Mucosa of descending colon (tissue), 3 donors: Measurements from ENCODE around the gene CTSE. TPM values are rescaled to one million over a fixed set of nuclear protein-coding genes. Genes with fewer than 3 reads are reported as not detected.
"Not testable (repeated sequence)": the region's sequence is repeated elsewhere in the genome, so short reads cannot be mapped to it uniquely, and the experiment has no call there.

Source experiments
- ATAC-seq: fragments of 200-7000 bp; cut with Tn5 transposase; one replicate; pipeline ENCODE4 v1.9.1; 2020; ENCODE audit warnings: mild to moderate bottlenecking, moderate library complexity
- DNase-seq, 3 donors: peaks; one replicate each; pipeline ENCODE4 v3.0.0-alpha.2; 2020
- H3K36me3 ChIP-seq: fragments of 200-600 bp; one replicate; pipeline ENCODE4 v1.8.0; 2021; ENCODE audit warnings: low read depth, mild to moderate bottlenecking
- H3K4me1 ChIP-seq: fragments of 200-600 bp; one replicate; pipeline ENCODE4 v1.8.0; 2021; ENCODE audit warnings: low read depth, mild to moderate bottlenecking
- H3K4me3 ChIP-seq: fragments of 200-600 bp; one replicate; pipeline ENCODE4 v1.8.0; 2021; ENCODE audit warnings: mild to moderate bottlenecking
- H3K9me3 ChIP-seq: fragments of 200-600 bp; one replicate; pipeline ENCODE4 v1.8.0; 2021; ENCODE audit warnings: mild to moderate bottlenecking
- intact Hi-C, 2 donors: fragments of 100-400 bp; cut with DNase I in 1 of 2; cut with micrococcal nuclease in 1 of 2; formaldehyde crosslinking; loops; one replicate each; pipeline versions ENCODE4 v1.11.0 to v1.11.1; 2022; cut with DNase I, micrococcal nuclease
- total RNA-seq, 3 donors: library from RNA; stranded (reverse); fragmentation: NEBNext Ultra II Directional in 2 of 3; extraction: Animal tissue kit (Norgen Biotek cat#: 25700) in 2 of 3; gene quantifications; one replicate each; pipeline versions ENCODE4 v1.2.1 to v1.2.4, GENCODE V29; 2021 to 2023
- TF ChIP-seq, protein P1 (sequence below): fragments of 200-600 bp; IDR thresholded peaks from one replicate; pipeline ENCODE4 v1.8.0; 2022; ENCODE audit warnings: antibody characterized with exemption, mild to moderate bottlenecking
- donor health status: DM: no; HTN: no; CAD: no; lungs with moderate emphysema.
- donor health status: DM: no; HTN: no; CAD: no.
- donor health status: DM: no; HTN: yes; CAD: no.

CTSE gene
- total RNA-seq, 3 donors from 2014 or later = 6.5 to 26.1 (median 17.7) TPM

DNA sequence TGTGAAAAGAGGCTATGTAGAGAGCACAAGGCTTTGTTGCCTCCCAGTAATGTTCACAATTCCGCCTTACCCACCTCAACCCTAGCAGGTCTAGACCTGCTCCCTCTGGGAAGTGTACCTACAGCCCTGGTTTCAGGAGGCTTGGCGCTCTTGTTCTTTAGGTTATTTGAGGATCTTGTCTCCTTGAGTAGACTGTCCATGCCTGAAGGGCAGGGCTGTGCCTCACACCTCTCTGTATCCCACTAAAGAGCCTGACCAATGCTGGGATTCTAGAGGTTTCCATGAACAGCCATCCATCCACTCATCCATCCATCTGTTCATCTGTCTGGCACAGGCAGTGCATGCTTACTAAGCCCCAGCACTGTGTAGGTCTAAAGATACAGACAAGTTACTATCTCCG, 21.5 kb downstream of the CTSE start:
- DNase-seq (no peak), ATAC-seq (no peak)
- Histone ChIP-seq H3K36me3 (no peaks in the 10 kb centered on the region), H3K4me3 (no peak overlapping the region), H3K4me1 (no peaks in the 10 kb centered on the region), H3K9me3 (no peaks in the 10 kb centered on the region)
- TF ChIP-seq, protein P1, sequence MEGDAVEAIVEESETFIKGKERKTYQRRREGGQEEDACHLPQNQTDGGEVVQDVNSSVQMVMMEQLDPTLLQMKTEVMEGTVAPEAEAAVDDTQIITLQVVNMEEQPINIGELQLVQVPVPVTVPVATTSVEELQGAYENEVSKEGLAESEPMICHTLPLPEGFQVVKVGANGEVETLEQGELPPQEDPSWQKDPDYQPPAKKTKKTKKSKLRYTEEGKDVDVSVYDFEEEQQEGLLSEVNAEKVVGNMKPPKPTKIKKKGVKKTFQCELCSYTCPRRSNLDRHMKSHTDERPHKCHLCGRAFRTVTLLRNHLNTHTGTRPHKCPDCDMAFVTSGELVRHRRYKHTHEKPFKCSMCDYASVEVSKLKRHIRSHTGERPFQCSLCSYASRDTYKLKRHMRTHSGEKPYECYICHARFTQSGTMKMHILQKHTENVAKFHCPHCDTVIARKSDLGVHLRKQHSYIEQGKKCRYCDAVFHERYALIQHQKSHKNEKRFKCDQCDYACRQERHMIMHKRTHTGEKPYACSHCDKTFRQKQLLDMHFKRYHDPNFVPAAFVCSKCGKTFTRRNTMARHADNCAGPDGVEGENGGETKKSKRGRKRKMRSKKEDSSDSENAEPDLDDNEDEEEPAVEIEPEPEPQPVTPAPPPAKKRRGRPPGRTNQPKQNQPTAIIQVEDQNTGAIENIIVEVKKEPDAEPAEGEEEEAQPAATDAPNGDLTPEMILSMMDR = no peak
- intact Hi-C loops = no loop called here

DNA sequence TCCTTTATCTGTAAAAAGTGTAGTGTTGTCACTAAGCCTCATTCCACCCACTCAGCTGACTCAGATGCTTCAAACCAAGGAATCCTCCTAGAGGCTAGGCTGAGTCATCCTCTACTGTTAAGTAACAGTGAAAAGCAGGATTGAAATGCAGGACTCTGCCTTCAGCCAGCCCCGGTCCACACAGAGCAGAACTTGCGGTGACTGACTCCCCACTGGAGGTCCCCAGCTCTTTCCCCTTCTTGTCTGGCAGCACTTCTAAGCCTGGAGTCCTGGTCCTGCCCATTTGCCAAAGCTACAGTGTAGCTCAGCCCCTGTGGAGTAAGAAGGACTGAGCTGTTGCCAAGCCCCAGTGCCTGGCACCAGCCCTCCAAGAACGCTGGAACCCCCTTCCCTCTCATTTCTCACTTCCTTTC, 22.2 kb downstream of the CTSE start:
- Histone ChIP-seq H3K4me3 (no peak overlapping the region), H3K9me3 (no peaks in the 10 kb centered on the region), H3K36me3 (no peaks in the 10 kb centered on the region), H3K4me1 (no peaks in the 10 kb centered on the region)
- intact Hi-C loops = no loop called here
- TF ChIP-seq, protein P1 = no peak
- DNase-seq (no peak), ATAC-seq (peak; percentile 67)

DNA sequence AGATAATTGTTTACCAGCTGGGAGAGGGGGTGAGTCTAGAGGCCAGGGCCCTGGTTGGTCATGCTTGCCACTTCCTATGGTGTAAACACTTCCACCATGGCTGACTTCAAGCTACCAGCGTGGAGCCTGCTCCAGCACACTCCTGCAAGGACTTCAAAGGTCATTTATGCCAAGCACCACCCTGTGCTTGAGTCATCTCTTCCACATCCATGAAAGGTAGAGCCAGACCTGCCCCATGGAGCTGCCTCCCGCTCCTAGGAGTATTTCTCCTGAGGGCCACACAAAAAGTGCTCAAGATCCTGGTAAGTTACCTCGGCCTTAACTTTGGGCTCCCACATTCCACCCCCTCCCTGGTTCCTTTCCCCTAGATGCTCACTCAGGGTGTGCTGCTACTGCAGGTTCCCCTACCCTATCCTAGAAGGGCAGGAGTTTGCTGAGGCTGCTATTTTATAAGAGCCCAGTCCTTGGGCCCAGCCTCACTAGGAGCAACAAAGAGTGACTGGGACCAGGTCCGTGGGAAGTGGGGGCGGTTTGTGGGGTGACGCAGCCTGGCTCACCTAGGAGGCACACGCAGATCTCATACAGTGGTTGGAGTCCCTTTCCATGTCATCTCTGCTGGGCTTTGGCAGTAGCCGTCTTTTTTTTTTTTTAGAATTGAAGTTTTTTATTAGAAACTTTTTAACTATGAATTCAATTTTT, 22.9 kb downstream of the CTSE start:
- no peak overlapping the region for H3K4me3 ChIP-seq
- TF ChIP-seq, protein P1 = no peak
- DNase-seq (no peak), ATAC-seq (peak; percentile 24)
- H3K9me3 ChIP-seq = no peaks in the 10 kb centered on the region
- no peaks in the 10 kb centered on the region for H3K36me3 ChIP-seq
- H3K4me1 ChIP-seq = no peaks in the 10 kb centered on the region
- intact Hi-C loops = no loop called here

DNA sequence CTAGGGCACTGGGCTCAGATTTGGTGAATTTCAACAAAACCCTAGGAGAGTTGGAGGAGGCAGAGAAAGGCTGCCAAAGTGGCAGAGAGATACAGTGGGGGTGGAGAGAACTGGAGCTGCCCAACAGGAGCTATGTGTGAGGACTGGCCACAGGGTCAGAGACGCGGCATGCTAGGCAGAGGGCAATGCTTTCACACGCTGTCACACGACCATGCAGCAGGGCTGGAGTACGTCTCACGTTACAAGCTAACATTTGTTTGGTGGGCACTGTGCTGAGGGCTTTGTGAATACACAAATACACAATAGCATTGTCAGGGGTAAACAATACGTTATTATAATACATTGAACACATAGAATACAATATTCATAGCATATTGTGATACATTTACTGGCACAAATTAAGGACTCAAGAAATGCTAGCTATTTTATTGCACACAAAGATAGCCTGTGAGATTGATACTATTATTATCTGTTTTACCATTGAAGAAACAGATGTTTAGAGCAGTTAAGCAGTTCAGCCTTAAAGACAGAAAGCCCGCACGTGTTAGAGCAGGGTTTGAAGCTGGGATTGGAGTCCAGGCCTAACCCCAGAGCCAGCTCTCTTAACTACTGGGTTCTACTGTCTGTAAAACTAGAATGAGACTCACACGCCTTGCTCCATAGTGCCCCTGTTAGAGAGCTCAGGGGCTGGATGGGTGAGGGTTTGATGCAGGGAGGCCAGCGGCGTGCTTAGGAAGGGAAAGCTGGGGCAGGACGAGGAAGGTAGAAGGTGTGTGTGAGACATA, 25.0 kb downstream of the CTSE start:
- Histone ChIP-seq H3K4me3 (no peak overlapping the region), H3K36me3 (no peaks in the 10 kb centered on the region), H3K9me3 (no peaks in the 10 kb centered on the region), H3K4me1 (no peaks in the 10 kb centered on the region)
- TF ChIP-seq, protein P1 = no peak
- no peak for DNase-seq
- no peak for ATAC-seq
- intact Hi-C loops = no loop called here

DNA sequence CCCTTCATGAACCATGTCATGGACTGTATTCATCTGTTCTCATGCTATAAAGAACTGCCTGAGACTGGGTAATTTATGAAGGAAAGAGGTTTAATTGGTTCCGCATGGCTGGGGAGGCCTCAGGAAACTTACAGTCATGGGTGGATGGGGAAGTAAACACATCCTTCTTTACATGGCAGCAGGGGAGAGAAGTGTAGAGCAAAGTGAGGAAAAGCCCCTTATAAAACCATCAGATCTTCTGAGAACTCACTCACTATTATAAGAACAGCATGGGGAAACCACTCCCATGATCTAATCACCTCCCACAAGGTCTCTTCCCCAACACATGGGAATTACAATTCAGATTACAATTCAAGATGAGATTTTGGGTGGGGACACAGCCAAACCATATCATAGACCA, 27.1 kb downstream of the CTSE start:
- intact Hi-C loops, H3K36me3 ChIP-seq, H3K9me3 ChIP-seq, H3K4me3 ChIP-seq, H3K4me1 ChIP-seq, DNase-seq, ATAC-seq: not testable (repeated sequence)

DNA sequence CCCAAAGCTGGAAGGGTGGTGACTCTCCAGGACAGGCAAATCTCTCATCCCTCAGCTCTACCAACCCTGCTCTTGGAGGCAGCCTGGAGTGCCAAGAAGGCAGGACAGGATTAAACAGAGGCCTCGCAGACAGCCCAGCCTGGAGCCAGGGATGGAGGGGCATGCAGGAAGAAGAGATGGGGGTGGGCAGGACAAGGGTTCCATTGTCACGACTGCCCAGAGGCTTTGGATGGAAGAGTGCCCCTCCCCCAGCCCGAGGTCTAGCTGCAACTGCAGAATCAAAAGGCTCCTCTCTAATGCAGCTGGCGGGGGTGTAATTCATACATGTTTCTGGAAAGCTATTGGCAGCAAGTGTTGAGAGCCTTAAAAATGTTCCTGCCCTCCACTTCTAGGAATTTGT, 29.3 kb downstream of the CTSE start:
- intact Hi-C loops = no loop called here
- DNase-seq (no peak), ATAC-seq (no peak)
- no peaks in the 10 kb centered on the region for H3K9me3 ChIP-seq
- no peaks in the 10 kb centered on the region for H3K4me1 ChIP-seq
- no peak overlapping the region for H3K4me3 ChIP-seq
- H3K36me3 ChIP-seq = no peaks in the 10 kb centered on the region
- TF ChIP-seq, protein P1 = no peak
